HG03521 (cell line): Measurements from ENCODE around the gene CIART.
"Not testable (repeated sequence)": the region's sequence is repeated elsewhere in the genome, so short reads cannot be mapped to it uniquely, and the experiment has no call there.

Experiments
- ATAC-seq: cut with Tn5 transposase; IDR thresholded peaks from one replicate; pipeline ENCODE4 v1.9.1; 2021; ENCODE audit warnings: mild to moderate bottlenecking, moderate library complexity; ENCODE audit not compliant: unreplicated experiment

CIART gene

GRCh38 chr1:150281758-150282557 lies at the start of gene CIART:
Gene CIART, plus strand, starts transcription at chr1:150282554. Its CDS starts 714 bp downstream, at chr1:150283268.
- peak; percentile 68 for ATAC-seq

GRCh38 chr1:150232921-150233320 lies 49.4 kb upstream of the CIART start:
- not testable (repeated sequence) for ATAC-seq

- no peak for ATAC-seq
Measured at GRCh38 chr1:150233359-150234308, 48.7 kb upstream of the CIART start.

GRCh38 chr1:150234309-150234565 lies 48.1 kb upstream of the CIART start:
- ATAC-seq = no peak

GRCh38 chr1:150234566-150235293 lies 47.6 kb upstream of the CIART start:
- peak; percentile 41 for ATAC-seq

GRCh38 chr1:150235294-150235851 lies 47.0 kb upstream of the CIART start:
- no peak for ATAC-seq

- peak; percentile 75 for ATAC-seq
Measured at GRCh38 chr1:150235852-150236613, 46.3 kb upstream of the CIART start, which contains the start of gene ANP32E. Gene ANP32E, minus strand, starts transcription at chr1:150236112. Its CDS starts 326 bp downstream, at chr1:150235786.

GRCh38 chr1:150236614-150237100 lies 45.7 kb upstream of the CIART start:
- ATAC-seq = no peak

- ATAC-seq = not testable (repeated sequence)
Measured at GRCh38 chr1:150237176-150237575, 45.2 kb upstream of the CIART start.

- no peak for ATAC-seq
Measured at GRCh38 chr1:150237746-150238145, 44.6 kb upstream of the CIART start.

- ATAC-seq = no peak
Measured at GRCh38 chr1:150243003-150243402, 39.4 kb upstream of the CIART start.

GRCh38 chr1:150249936-150250335 lies 32.4 kb upstream of the CIART start:
- no peak for ATAC-seq

- no peak for ATAC-seq
Measured at GRCh38 chr1:150256198-150256553, 26.2 kb upstream of the CIART start.

GRCh38 chr1:150256554-150257341 lies 25.6 kb upstream of the CIART start:
- ATAC-seq = no peak

GRCh38 chr1:150257624-150258585 lies 24.4 kb upstream of the CIART start, which contains the start of gene CA14:
Gene CA14, plus strand, starts transcription at chr1:150257774. Its CDS starts 355 bp downstream, at chr1:150258129.
- ATAC-seq = no peak

GRCh38 chr1:150259217-150259616 lies 23.1 kb upstream of the CIART start:
- no peak for ATAC-seq

- ATAC-seq = no peak
Measured at GRCh38 chr1:150259758-150260669, 22.3 kb upstream of the CIART start.
